ENCODE measurements around the gene MRRF.
A peak's percentile ranks its signal among the peaks of the same experiment; 100 is the strongest.

MRRF gene

GRCh38 chr9:122332644-122333043 lies 68.0 kb downstream of the MRRF start:
- no peak for DNase-seq (ENCODE audit: low read depth)

GRCh38 chr9:122333169-122333808 lies 68.6 kb downstream of the MRRF start:
- no peak for DNase-seq (ENCODE audit: low read depth)

DNA sequence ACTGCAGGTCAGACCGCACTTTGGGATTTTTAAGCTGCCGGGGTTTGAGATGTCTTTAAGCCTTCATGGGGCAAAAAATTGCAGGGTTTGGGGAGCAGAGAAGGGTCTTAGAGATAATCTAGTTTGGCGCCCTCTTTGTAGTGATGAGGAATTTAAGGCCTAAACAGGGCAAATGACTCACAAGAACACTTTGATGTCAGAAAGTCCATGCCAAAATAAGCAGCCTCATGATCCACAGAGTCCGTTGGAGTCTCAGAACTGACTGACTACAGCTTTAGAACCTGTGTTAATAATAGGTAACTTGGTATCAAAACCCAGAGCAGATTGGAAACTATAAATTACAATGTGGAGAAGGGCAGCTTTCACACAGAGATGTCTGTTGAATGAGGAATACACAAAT lies 70.2 kb downstream of the MRRF start:
- no peak for DNase-seq (ENCODE audit: low read depth)

- DNase-seq (ENCODE audit: low read depth), result no peak
Measured at GRCh38 chr9:122336189-122336588, 71.5 kb downstream of the MRRF start.

DNA sequence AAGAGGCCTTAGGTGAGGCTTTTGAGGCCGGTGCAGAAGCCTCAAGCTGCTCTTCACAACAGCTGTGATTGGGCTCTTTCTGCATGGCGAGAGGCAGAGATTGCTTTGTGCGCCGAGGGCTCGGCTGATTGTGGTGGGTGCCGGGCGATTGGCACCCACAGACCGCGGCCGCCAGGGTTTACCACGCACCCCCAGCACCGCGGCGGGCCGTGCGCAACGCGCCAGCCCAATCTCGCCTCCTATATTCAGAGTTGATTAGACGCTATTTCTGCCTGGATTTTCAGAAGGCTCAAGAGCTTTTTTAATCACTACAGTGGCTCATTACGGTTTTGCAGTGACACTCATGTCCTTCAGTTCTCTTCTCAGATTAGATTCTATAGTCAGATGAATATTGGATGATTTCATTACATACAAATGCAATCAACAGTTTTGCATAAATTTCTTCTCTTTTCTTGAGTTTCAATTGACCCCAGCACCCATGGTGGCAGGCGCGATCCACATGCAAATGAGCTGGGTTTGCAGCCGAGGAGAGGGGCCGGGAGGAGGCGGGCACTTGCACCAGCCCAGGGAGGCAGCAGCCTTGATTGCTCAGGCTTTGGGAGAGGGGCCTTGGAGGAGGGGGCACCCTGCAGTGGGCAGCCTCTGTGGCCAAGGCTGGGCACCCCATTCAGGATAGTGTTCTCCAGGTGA lies 72.3 kb downstream of the MRRF start:
- no peak for DNase-seq (ENCODE audit: low read depth)

DNA sequence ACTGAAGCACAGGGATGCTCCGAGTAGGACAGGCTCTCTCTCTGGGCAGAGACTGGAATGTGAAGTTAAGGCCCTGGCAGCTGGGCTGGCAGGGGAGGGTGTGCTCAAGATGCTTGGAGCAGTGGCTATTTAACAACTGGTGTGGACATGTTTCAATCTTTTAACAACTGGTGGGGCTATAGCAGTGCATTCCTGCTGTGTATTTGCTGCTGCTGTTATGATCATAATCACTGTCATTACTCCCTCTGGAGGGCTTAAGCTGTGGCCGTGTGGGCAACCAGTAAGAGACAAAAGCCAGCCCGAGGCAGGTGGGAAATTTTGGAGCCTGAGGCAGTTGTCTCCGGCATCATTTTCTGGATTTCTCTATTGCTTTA lies 72.9 kb downstream of the MRRF start:
- DNase-seq (ENCODE audit: low read depth), result no peak

DNA sequence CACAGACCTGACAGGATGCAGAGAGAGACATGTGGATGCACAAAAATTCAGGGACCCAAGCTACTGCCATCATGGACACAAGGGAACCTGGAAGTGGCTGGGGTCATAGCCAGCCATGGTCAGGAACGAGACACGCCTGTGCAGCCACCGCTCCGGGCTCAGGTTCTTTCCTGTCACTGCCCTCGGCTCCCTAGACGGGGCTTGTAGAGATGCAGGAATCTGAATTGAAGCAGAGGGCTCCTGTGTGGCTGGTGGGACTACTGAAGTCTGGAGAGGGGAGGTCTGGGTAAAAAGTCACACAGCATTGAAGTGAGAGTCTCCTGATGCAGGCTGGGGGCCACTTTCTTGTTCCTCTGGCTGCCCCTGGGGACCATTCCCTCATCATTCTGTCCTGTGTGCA lies 73.9 kb downstream of the MRRF start:
- no peak for DNase-seq (ENCODE audit: low read depth)

DNA sequence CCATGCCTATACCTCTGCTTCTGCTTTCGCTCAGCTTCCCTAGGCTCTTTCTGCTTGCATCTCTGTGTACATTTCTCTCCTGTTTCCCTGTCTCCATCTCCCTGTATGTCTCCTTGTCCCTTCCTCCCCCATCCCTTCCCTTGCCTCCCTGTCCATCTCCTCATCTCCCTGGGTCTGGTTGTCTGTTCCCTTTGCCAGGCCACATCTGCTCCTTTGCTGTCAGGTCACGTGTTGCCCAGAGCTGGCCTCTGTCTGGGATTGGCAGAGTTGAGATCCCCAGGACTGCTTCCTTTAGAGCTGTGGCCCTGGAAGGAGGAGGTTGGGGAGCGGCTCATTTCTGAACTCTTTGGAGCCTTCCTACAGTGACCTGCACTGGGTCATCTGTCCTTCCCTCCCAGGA lies 74.3 kb downstream of the MRRF start:
- DNase-seq (ENCODE audit: low read depth), result no peak

- no peak for DNase-seq (ENCODE audit: low read depth)
Measured at GRCh38 chr9:122339579-122339978, 74.9 kb downstream of the MRRF start.

DNA sequence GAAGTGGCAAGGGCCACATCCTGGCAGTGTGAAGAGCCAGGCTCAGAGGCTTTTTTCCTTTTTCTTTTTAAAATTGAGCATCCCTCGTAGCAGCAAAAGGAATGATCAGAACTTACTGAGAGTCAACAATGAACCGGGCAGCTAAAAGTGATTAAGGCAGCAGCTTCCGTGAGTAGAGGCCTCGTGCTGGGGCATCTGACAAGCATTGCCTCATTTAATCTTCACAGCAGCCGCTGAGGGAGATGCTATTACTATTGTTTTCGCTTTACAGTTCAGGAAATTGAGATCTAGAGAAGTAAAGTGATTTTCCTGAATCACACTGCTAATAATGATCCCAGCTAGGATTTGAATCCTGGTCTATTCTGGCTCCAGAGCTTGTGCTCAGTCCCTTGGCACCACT lies 75.5 kb downstream of the MRRF start:
- DNase-seq (ENCODE audit: low read depth), result no peak

- no peak for DNase-seq (ENCODE audit: low read depth)
Measured at GRCh38 chr9:122342323-122343050, 77.8 kb downstream of the MRRF start.

DNA sequence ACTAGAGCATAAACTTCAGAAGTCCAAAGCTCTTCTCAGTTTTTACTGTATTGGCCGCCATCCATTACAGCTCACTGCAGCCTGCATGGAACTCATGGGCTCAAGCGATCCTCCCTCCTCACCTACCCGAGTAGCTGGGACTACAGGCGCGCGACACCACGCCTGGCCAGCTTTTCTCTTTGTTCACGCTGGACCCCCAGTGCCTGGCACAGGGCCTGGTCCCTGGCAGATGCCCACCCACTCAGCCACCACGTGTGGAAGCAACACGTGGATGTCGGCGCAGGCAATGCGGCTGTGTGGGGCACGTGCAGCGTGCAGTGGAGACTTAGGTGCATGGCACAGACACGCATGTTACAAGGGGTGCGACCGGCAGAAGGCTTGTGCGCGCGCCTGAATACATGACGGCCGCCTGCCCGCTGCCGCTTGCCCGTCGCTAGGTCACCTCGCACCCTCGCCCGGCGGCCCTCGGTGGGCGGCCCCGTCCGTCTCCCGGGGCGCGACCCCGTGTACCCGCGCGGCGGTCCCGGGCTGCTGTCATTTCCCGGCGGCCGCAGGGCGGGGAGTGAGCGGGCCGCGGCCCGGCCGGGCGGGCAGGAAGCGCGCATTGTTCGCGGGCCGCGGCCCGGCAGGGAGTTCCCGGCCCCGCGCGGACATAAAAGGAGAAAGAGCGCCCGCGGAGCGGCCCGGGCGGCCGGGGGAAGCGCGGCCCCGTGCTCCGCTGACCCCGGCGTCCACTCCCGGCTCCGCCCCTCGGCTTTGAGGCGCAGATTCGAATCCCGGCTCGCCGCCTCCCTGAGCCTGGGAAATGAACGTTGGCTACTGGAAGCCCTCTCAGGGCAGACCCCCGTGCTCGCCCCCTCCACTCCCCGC lies 82.0 kb downstream of the MRRF start:
- DNase-seq (ENCODE audit: low read depth), result peak; percentile 2

- DNase-seq (ENCODE audit: low read depth), result no peak
Measured at GRCh38 chr9:122347348-122348287, 82.9 kb downstream of the MRRF start.

- no peak for DNase-seq (ENCODE audit: low read depth)
Measured at GRCh38 chr9:122348288-122348777, 83.7 kb downstream of the MRRF start.

DNA sequence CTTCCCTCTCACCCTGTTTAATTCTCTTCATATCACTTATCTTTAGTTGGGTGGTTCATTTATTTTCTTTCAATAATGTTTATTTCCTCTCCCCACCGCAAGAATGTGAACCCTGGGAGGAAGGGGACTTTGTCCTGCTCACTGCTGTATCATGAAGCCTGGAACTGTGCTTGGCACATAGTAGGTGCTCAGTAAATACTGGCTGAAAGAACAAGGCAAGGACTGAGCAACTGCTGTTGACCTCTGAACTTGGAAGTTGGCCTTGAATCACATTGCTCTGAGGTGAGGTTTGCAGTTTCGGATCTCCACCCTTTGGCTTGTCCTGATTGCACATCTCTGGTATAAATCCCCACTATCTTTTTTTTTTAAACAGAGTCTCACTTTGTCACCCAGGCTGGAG lies 84.1 kb downstream of the MRRF start:
- no peak for DNase-seq (ENCODE audit: low read depth)

- DNase-seq (ENCODE audit: low read depth), result no peak
Measured at GRCh38 chr9:122349201-122349600, 84.5 kb downstream of the MRRF start.

DNA sequence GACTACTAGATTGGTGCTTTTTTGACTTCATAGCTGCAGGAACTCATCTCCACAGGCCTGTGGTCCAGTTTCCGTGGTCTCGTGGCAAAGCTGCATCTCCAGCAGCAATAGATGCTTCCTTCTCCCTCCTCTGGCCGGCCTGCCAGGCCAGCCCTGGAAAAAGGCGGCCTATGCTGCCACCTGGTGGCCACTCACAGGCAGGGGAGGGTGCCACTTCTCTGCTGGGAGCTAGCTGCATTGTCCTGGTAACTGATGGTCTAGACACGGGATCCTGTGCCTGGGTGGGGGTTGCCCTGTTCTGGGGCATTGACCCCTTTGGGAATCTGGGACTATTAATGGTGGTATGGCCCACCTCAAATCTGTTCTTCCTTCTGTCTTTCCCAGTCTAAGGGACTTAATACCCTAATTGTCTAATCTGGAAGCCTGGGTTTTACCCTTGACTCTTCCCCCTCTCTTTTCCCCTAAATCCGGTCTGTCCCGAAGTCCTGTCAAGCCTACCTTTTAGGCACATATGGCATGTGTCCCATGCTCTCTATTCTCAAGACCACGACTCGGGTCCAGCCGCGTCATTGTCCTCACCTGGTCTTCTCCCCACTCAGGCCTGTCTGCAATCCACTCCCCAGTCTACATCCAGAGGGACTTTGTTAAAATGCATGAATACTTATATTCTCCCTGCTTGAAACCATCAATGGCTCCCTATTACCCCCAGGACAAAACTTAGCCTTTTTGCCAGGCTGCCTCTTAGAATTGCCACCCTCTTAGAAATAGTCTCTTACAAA lies 86.1 kb downstream of the MRRF start:
- DNase-seq (ENCODE audit: low read depth), result peak; percentile 51

- DNase-seq (ENCODE audit: low read depth), result no peak
Measured at GRCh38 chr9:122354536-122355199, 90.0 kb downstream of the MRRF start.

DNA sequence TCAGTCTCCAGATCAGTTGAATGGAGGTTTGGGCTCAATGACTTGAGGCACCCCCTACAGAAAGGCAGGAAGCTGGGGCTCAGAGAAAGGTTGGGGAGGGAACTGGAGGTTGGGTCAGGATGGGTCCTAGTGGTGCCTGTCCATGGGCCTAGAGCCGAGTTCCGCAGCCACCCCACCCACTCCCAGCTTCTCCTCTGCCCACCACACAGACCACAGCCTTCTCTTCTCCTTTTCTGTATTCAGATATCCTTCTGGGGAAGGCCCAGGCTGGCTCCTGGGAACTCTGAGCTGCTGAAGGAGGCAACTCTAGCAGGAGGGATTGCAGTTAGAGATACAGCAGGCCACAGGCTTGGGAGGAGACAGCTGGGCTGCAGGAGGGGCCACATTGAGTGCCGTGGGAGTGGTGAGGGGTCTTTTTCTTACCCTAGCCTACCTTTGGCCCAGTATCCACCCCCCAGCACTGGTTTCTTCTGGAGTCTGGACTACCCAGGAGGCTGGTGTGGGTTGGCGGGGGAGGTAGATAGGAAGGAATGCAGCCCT lies 90.7 kb downstream of the MRRF start:
- no peak for DNase-seq (ENCODE audit: low read depth)
